Erythroblast (primary cell): Measurements from ENCODE around the gene OR2F1.

Experiments
- GATA1 ChIP-seq: IDR thresholded peaks from 2 replicates; pipeline ENCODE4 v1.6.1; 2011; ENCODE audit warnings: low read depth, mild to moderate bottlenecking, control low read depth, low read length, moderate library complexity
- POLR2A ChIP-seq: IDR thresholded peaks from 2 replicates; pipeline ENCODE4 v1.6.1; 2011; ENCODE audit warnings: mild to moderate bottlenecking, low read length

DNA sequence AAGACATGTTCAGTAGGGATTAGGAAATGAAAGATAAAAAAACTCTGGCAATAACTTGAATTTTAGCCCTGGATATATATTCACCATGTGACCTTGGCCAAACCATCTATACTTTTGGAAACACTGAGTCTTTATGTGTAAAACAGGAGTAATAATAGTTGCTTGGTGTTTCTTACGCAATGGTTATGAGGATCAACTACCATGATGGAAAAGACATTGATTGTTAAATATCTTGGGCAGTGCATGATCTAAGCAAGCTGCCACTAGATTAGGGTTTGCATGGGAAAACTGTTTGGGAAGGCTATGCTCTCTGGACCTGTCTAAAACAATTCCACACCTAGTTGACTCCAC lies 52.0 kb downstream of the OR2F1 start:
- TF ChIP-seq POLR2A (no peak), GATA1 (no peak)
